K562 (cell line): ENCODE measurements around the gene HNF4A. TPM values are rescaled to one million over a fixed set of nuclear protein-coding genes. Genes with fewer than 3 reads are reported as not detected.

ENCODE experiments used
- ATAC-seq: fragments of 200-7000 bp; cut with Tn5 transposase; 3 replicates; pipeline ENCODE4 v1.9.1; 2020; ENCODE audit warnings: moderate library complexity
- BruUV-seq: library from RNA; stranded (reverse); fragments of 400-500 nt; replicated peaks from 2 replicates; lab custom pipeline; 2021; lab: Mats Ljungman, UMichigan
- CTCF ChIA-PET: fragments of 300-600 bp; formaldehyde crosslinking; extraction: SDS; loops from one replicate; lab custom pipeline; 2021; ENCODE audit warnings: low intra/inter-chr PET ratio; lab: Yijun Ruan, JAX
- POLR2A ChIA-PET: fragments of 300-600, 350-650 bp; sonication (Branson Sonifier 250); formaldehyde crosslinking; extraction: SDS; loops from one replicate; lab custom pipeline; 2021; ENCODE audit warnings: antibody characterized with exemption, inconsistent platforms; lab: Yijun Ruan, JAX
- DNase-seq, 4 experiments: peaks; one replicate each; pipeline versions ENCODE4 v3.0.0 to v3.0.0-alpha.2; 2011 to 2018; ENCODE audit warnings: low spot score in 3 of 4, mixed read lengths in 3 of 4; ENCODE audit errors: extremely low read depth in 1 of 4
- FAIRE-seq: peaks from 2 replicates; lab custom pipeline; 2011; peaks lifted over from hg19 to GRCh38; lab: Jason Lieb, UNC
- H2AFZ ChIP-seq: 2 replicates; pipeline ENCODE4 v1.6.0; 2011; ENCODE audit warnings: low read depth, low read length, control low read depth, inconsistent platforms
- H3K27ac ChIP-seq: fragments of 200-600 bp; 3 replicates; pipeline ENCODE4 v1.8.0; 2011; ENCODE audit warnings: low read depth, mild to moderate bottlenecking, control low read depth, inconsistent platforms, low read length, moderate library complexity, mixed read lengths; ENCODE audit errors: extremely low read depth
- H3K27me3 ChIP-seq, 2 experiments: fragments of 300-600 bp in 1 of 2; 2 replicates in 1 of 2; 3 replicates in 1 of 2; pipeline versions ENCODE4 v1.6.0 to v1.8.0; 2011; ENCODE audit warnings: inconsistent platforms in 2 of 2, low read length in 2 of 2, mild to moderate bottlenecking in 1 of 2, mixed read lengths in 1 of 2, moderate library complexity in 1 of 2; ENCODE audit not compliant: control insufficient read depth in 2 of 2, insufficient read depth in 2 of 2
- H3K36me3 ChIP-seq: fragments of 300-600 bp; 3 replicates; pipeline ENCODE4 v1.8.0; 2011; ENCODE audit warnings: mild to moderate bottlenecking, low read length, inconsistent platforms; ENCODE audit not compliant: control insufficient read depth, insufficient read depth
- H3K4me1 ChIP-seq, 2 experiments: fragments of 200-600 bp in 1 of 2; replicated peaks in 1 of 2; 2 replicates in 1 of 2; 3 replicates in 1 of 2; pipeline versions ENCODE4 v1.5.1 to v1.8.0; 2011; ENCODE audit warnings: inconsistent platforms in 2 of 2, low read length in 2 of 2, mild to moderate bottlenecking in 1 of 2, mixed read lengths in 1 of 2, moderate library complexity in 1 of 2; ENCODE audit not compliant: control insufficient read depth in 2 of 2, insufficient read depth in 2 of 2
- H3K4me2 ChIP-seq: 2 replicates; pipeline ENCODE4 v1.6.1; 2011; ENCODE audit warnings: low read length, control low read depth, inconsistent platforms, mixed read lengths; ENCODE audit not compliant: insufficient read depth
- H3K4me3 ChIP-seq: fragments of 200-600 bp; sonication (generic), shearing (Covaris generic); 2 replicates; pipeline ENCODE4 v1.5.1; 2016; ENCODE audit warnings: control low read depth, inconsistent platforms
- H3K79me2 ChIP-seq: fragments of 200-600 bp; 3 replicates; pipeline ENCODE4 v1.8.0; 2011; ENCODE audit warnings: low read length, inconsistent platforms; ENCODE audit not compliant: control insufficient read depth, insufficient read depth
- H3K9ac ChIP-seq, 2 experiments: 2 replicates each; pipeline versions ENCODE4 v1.6.0 to v1.6.1; 2011; ENCODE audit warnings: low read depth in 2 of 2, low read length in 2 of 2, control low read depth in 1 of 2, inconsistent platforms in 1 of 2, mild to moderate bottlenecking in 1 of 2, mixed read lengths in 1 of 2; ENCODE audit not compliant: insufficient read depth in 1 of 2
- H3K9me1 ChIP-seq: one replicate; pipeline ENCODE4 v1.6.0; 2011; ENCODE audit warnings: inconsistent platforms, mild to moderate bottlenecking, low read length, moderate library complexity; ENCODE audit not compliant: control insufficient read depth, insufficient read depth
- H3K9me3 ChIP-seq: replicated peaks from 2 replicates; pipeline ENCODE4 v1.5.1; 2011; ENCODE audit warnings: low read depth, low read length, inconsistent platforms; ENCODE audit not compliant: control insufficient read depth, insufficient read depth
- H4K20me1 ChIP-seq: replicated peaks from 2 replicates; pipeline ENCODE4 v1.6.1; 2011; ENCODE audit warnings: low read length, inconsistent platforms, mixed read lengths; ENCODE audit not compliant: control insufficient read depth, insufficient read depth
- BRD4 ChIP-seq: fragments of 200-600 bp; sonication (generic); IDR thresholded peaks from 2 replicates; pipeline ENCODE4 v1.6.1; 2017; ENCODE audit warnings: inconsistent platforms
- GTF2B ChIP-seq: IDR thresholded peaks from 2 replicates; pipeline ENCODE4 v1.6.1; 2011; ENCODE audit not compliant: insufficient read length; ENCODE audit errors: extremely low read depth
- MIER1 ChIP-seq: fragments of 450-650 bp; IDR thresholded peaks from 2 replicates; pipeline ENCODE4 v1.6.1; 2016; ENCODE audit warnings: antibody characterized with exemption, mild to moderate bottlenecking, low read depth
- NR1H2 ChIP-seq: sonication (generic); formaldehyde crosslinking; IDR thresholded peaks from 2 replicates; pipeline ENCODE4 v1.4.0; 2020; ENCODE audit warnings: mild to moderate bottlenecking, missing genetic modification reagents
- SMAD3 ChIP-seq: fragments of 450-650 bp; formaldehyde crosslinking; conservative IDR thresholded peaks from 2 replicates; pipeline ENCODE4 v1.4.0; 2020; ENCODE audit warnings: mild to moderate bottlenecking
- SMARCC2 ChIP-seq: fragments of 450-650 bp; IDR thresholded peaks from 2 replicates; pipeline ENCODE4 v1.6.1; 2017; ENCODE audit warnings: antibody characterized with exemption, moderate library complexity, mild to moderate bottlenecking, low read depth
- SREBF2 ChIP-seq: sonication (generic); formaldehyde crosslinking; IDR thresholded peaks from 2 replicates; pipeline ENCODE4 v1.4.0; 2020; ENCODE audit warnings: mild to moderate bottlenecking, missing genetic modification reagents
- USF1 ChIP-seq: sonication (generic); formaldehyde crosslinking; IDR thresholded peaks from 2 replicates; pipeline ENCODE4 v1.9.0; 2022; ENCODE audit warnings: mild to moderate bottlenecking, missing genetic modification reagents
- ZNF274 ChIP-seq: IDR thresholded peaks from 2 replicates; pipeline ENCODE4 v1.6.1; 2011; ENCODE audit warnings: low read depth, mild to moderate bottlenecking, low read length, moderate library complexity, borderline replicate concordance
- WGBS: fragments of 100-300 bp; shearing (Covaris generic); methylation state at CpG from one replicate; pipeline ENCODE4 v1.1.6; 2016; ENCODE audit warnings: low coverage, mixed read lengths; ENCODE audit not compliant: insufficient coverage; ENCODE audit errors: missing lambda C conversion rate; 5-methylcytosine and 5-hydroxymethylcytosine counted together
- in situ Hi-C: fragments of 300-500 bp; cut with MboI; formaldehyde crosslinking; loops from 4 replicates; pipeline ENCODE4 v1.15.0; 2018; ENCODE audit warnings: inconsistent platforms, mixed read lengths
- intact Hi-C: fragments of 100-400 bp; cut with micrococcal nuclease; formaldehyde crosslinking; loops from 2 replicates; pipeline ENCODE4 v1.14.2; 2022
- polyA plus RNA-seq, 8 experiments: library from polyadenylated mRNA; depleted of rRNA in 4 of 8; stranded (reverse) in 5 of 8; unstranded in 3 of 8; fragments of >200 nt; fragmentation: Nextera tagmentation in 2 of 8; fragmentation: Illumina TruSeq in 1 of 8; extraction: Ambion mirVana in 2 of 8; extraction: Trizol in 1 of 8; gene quantifications; 2 replicates each; pipeline versions ENCODE4 v1.2.1 to v1.2.3, GENCODE V29; 2011 to 2014; ENCODE audit warnings: inconsistent platforms in 1 of 8, missing spikeins in 1 of 8
- total RNA-seq, 7 experiments: library from RNA; depleted of rRNA in 6 of 7; stranded (reverse); fragments of >200 nt in 6 of 7; fragmentation: Illumina TruSeq in 2 of 7; extraction: Trizol in 2 of 7; gene quantifications; 2 replicates each; pipeline versions ENCODE4 v1.2.1 to v1.2.3, GENCODE V29; 2011 to 2021; ENCODE audit warnings: low replicate concordance in 1 of 7

HNF4A gene
- total and polyA plus RNA-seq, 9 of the 15 experiments (the other 6 are each of a cell fraction or from before 2014, with no cell fraction given): 0.03 to 0.27 (median 0.08) TPM; not detected in 5

- TF ChIP-seq SMAD3 (CRISPR knock-in tag) (no peak), MIER1 (no peak), SMARCC2 (no peak)
Measured at GRCh38 chr20:44480097-44480496, 124.6 kb downstream of the HNF4A start (continued).

GRCh38 chr20:44481719-44482416, 126.4 kb downstream of the HNF4A start:
- H3K9me1 ChIP-seq: no peaks in the 10 kb centered on the region
- ChIA-PET CTCF (no interaction called here), POLR2A (interaction anchor here (0.6 kb wide), 1 partner anchor 12 kb away, joined by 3 read pairs; no protein-coding TSS in a partner anchor)
- no peak for FAIRE-seq
- TF ChIP-seq USF1 (CRISPR knock-in tag) (no peak), GTF2B (no peak), NR1H2 (CRISPR knock-in tag) (no peak), ZNF274 (no peak), SREBF2 (no peak), BRD4 (no peak)
- no peak overlapping the region for H2AFZ ChIP-seq
- H3K79me2 ChIP-seq: peaks cover 4% of the 10 kb centered on the region; the same call in 1 of the 3 replicates
- H3K4me3 ChIP-seq: no peak overlapping the region
- no peak overlapping the region for H3K9ac ChIP-seq
- DNase-seq: no peak
- in situ Hi-C loops: no loop called here
- intact Hi-C loops: no loop called here
- no peaks in the 10 kb centered on the region for H3K27me3 ChIP-seq
- peaks cover 41% of the 10 kb centered on the region; the same call in 2 of the 3 replicates for H3K36me3 ChIP-seq
- no peaks in the 10 kb centered on the region for H4K20me1 ChIP-seq
- H3K4me1 ChIP-seq: peaks cover 7 to 9% of the 10 kb centered on the region in 2 experiments; a peak in 4 of 5 replicates
- no peaks in the 10 kb centered on the region for H3K9me3 ChIP-seq
- BruUV-seq: no TSS peak
- H3K4me2 ChIP-seq: no peak overlapping the region
- ATAC-seq: no peak
- 47% methylated on average over 4 of the region's 6 CpGs for WGBS
- H3K27ac ChIP-seq: no peak overlapping the region
